Astrocyte (in vitro differentiated cells and primary cell): ENCODE measurements around the gene C3orf80. TPM values are rescaled to one million over a fixed set of nuclear protein-coding genes. Genes with fewer than 3 reads are reported as not detected.
A peak's percentile ranks its signal among the peaks of the same experiment; 100 is the strongest.

Experiments used
- DNase-seq: peaks from one replicate; pipeline ENCODE4 v3.0.0-alpha.2; 2010; ENCODE audit warnings: low read depth
- FAIRE-seq: peaks from 2 replicates; lab custom pipeline; 2011; peaks lifted over from hg19 to GRCh38; lab: Jason Lieb, UNC
- H2AFZ ChIP-seq: 2 replicates; pipeline ENCODE4 v1.6.0; 2012; ENCODE audit warnings: low read depth, low read length, inconsistent platforms
- H3K27ac ChIP-seq: 2 replicates; pipeline ENCODE4 v1.5.1; 2011; ENCODE audit warnings: low read depth, low read length, inconsistent platforms
- H3K27me3 ChIP-seq: 2 replicates; pipeline ENCODE4 v1.6.0; 2011; ENCODE audit warnings: low read length, inconsistent platforms; ENCODE audit not compliant: insufficient read depth
- H3K36me3 ChIP-seq: 2 replicates; pipeline ENCODE4 v1.5.1; 2011; ENCODE audit warnings: low read length, inconsistent platforms; ENCODE audit not compliant: insufficient read depth
- H3K4me1 ChIP-seq: 2 replicates; pipeline ENCODE4 v1.5.1; 2011; ENCODE audit warnings: low read length, inconsistent platforms; ENCODE audit not compliant: insufficient read depth
- H3K4me2 ChIP-seq: 2 replicates; pipeline ENCODE4 v1.6.0; 2012; ENCODE audit warnings: low read length, inconsistent platforms
- H3K4me3 ChIP-seq: 2 replicates; pipeline ENCODE4 v1.5.1; 2011; ENCODE audit warnings: low read depth, mild to moderate bottlenecking, low read length, inconsistent platforms; ENCODE audit not compliant: insufficient read depth
- H3K79me2 ChIP-seq: 2 replicates; pipeline ENCODE4 v1.6.0; 2012; ENCODE audit warnings: mild to moderate bottlenecking, low read length, inconsistent platforms; ENCODE audit not compliant: insufficient read depth
- H3K9ac ChIP-seq: 2 replicates; pipeline ENCODE4 v1.6.0; 2012; ENCODE audit warnings: mild to moderate bottlenecking, low read length, inconsistent platforms
- H3K9me3 ChIP-seq: 2 replicates; pipeline ENCODE4 v1.5.1; 2012; ENCODE audit warnings: low read depth, mild to moderate bottlenecking, low read length, inconsistent platforms; ENCODE audit not compliant: insufficient read depth
- H4K20me1 ChIP-seq: 2 replicates; pipeline ENCODE4 v1.6.0; 2012; ENCODE audit warnings: low read length, inconsistent platforms; ENCODE audit not compliant: insufficient read depth
- H3K27ac Mint-ChIP-seq: one replicate; pipeline ENCODE4 v1.8.0; 2021; ENCODE audit warnings: mild to moderate bottlenecking, mixed read lengths; ENCODE audit not compliant: unreplicated experiment
- H3K27me3 Mint-ChIP-seq: one replicate; pipeline ENCODE4 v1.8.0; 2021; ENCODE audit warnings: low read depth, mixed read lengths; ENCODE audit not compliant: unreplicated experiment
- H3K36me3 Mint-ChIP-seq: one replicate; pipeline ENCODE4 v1.8.0; 2021; ENCODE audit warnings: low read depth, mixed read lengths; ENCODE audit not compliant: unreplicated experiment
- H3K4me1 Mint-ChIP-seq: one replicate; pipeline ENCODE4 v1.8.0; 2021; ENCODE audit warnings: low read depth, mixed read lengths; ENCODE audit not compliant: unreplicated experiment
- H3K4me3 Mint-ChIP-seq: one replicate; pipeline ENCODE4 v1.8.0; 2021; ENCODE audit warnings: mild to moderate bottlenecking, moderate library complexity, mixed read lengths; ENCODE audit not compliant: unreplicated experiment
- H3K9me3 Mint-ChIP-seq: one replicate; pipeline ENCODE4 v1.8.0; 2021; ENCODE audit warnings: mild to moderate bottlenecking, mixed read lengths; ENCODE audit not compliant: unreplicated experiment
- EZH2 ChIP-seq: IDR thresholded peaks from 2 replicates; pipeline ENCODE4 v1.6.1; 2012; ENCODE audit warnings: mild to moderate bottlenecking, low read length, inconsistent platforms; ENCODE audit not compliant: insufficient read depth
- total RNA-seq: library from RNA; stranded (reverse); gene quantifications from 2 replicates; pipeline ENCODE4 v1.2.1, GENCODE V29; 2021
- TF ChIP-seq, protein P1 (sequence below): IDR thresholded peaks from 2 replicates; pipeline ENCODE4 v1.5.1; 2011; ENCODE audit warnings: low read depth, mild to moderate bottlenecking, inconsistent platforms, low read length, moderate library complexity; ENCODE audit not compliant: insufficient read depth

C3orf80 gene
- total RNA-seq, 1 donor from 2014 or later: 6.5 TPM

DNA sequence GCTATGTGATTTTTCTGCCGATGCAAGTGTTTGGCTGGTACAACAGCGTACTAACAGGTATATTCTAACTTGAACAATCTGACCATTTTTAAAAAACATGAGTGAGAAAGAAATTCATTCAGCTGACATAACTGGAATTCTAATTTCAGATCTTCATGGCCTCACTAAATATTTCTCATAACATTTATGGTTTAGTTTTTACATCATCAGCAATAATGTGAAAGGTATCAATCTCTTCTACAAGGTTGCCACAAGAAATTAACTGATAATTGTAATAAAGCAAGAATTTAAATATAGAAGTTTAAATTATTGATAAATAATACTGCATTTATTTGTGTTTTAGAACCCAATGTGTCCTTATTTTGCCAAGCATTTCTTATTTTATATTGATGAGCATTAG is 5.2 kb upstream of the C3orf80 start:
- no peak for DNase-seq
- Histone ChIP-seq H3K9ac (no peak overlapping the region), H3K36me3 (no peaks in the 10 kb centered on the region), H3K4me1 (peaks cover 8% of the 10 kb centered on the region), H3K27me3 (peaks cover 36% of the 10 kb centered on the region), H3K27ac (no peak overlapping the region), H3K9me3 (no peaks in the 10 kb centered on the region), H3K4me3 (no peak overlapping the region), H3K4me2 (no peak overlapping the region), H2AFZ (no peak overlapping the region), H3K79me2 (no peaks in the 10 kb centered on the region), H4K20me1 (no peaks in the 10 kb centered on the region)
- H3K27ac Mint-ChIP-seq: no peak overlapping the region
- peaks cover 3% of the 10 kb centered on the region for H3K4me1 Mint-ChIP-seq
- H3K36me3 Mint-ChIP-seq: no peaks in the 10 kb centered on the region
- H3K9me3 Mint-ChIP-seq: no peaks in the 10 kb centered on the region
- H3K4me3 Mint-ChIP-seq: no peak overlapping the region
- peaks cover 17% of the 10 kb centered on the region for H3K27me3 Mint-ChIP-seq
- FAIRE-seq: no peak
- TF ChIP-seq EZH2: no peak
- TF ChIP-seq, protein P1, sequence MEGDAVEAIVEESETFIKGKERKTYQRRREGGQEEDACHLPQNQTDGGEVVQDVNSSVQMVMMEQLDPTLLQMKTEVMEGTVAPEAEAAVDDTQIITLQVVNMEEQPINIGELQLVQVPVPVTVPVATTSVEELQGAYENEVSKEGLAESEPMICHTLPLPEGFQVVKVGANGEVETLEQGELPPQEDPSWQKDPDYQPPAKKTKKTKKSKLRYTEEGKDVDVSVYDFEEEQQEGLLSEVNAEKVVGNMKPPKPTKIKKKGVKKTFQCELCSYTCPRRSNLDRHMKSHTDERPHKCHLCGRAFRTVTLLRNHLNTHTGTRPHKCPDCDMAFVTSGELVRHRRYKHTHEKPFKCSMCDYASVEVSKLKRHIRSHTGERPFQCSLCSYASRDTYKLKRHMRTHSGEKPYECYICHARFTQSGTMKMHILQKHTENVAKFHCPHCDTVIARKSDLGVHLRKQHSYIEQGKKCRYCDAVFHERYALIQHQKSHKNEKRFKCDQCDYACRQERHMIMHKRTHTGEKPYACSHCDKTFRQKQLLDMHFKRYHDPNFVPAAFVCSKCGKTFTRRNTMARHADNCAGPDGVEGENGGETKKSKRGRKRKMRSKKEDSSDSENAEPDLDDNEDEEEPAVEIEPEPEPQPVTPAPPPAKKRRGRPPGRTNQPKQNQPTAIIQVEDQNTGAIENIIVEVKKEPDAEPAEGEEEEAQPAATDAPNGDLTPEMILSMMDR: no peak

DNA sequence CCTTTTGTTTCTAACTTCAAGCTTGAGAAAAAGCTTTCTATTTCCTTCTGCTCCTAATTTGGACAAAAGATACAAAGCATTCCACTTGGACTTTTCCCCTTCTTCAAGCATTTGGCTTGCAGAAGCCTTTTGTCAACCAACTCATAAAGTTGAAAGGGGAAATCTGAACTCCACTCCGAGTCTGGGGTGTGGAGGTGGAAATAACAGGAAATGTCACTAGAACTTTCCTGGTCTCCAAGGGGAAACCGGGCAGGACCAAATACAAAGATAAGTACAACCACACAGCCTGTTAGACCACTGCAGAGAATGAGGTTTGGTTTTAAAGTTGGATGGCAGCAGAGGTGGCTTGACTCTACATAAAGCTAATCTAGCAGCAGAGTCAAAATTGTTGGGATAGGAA is 4.2 kb upstream of the C3orf80 start:
- no peak overlapping the region for H3K4me2 ChIP-seq
- peaks cover 3% of the 10 kb centered on the region for H3K4me1 Mint-ChIP-seq
- no peak overlapping the region for H3K9ac ChIP-seq
- H3K36me3 ChIP-seq: no peaks in the 10 kb centered on the region
- peaks cover 17% of the 10 kb centered on the region for H3K27me3 Mint-ChIP-seq
- no peak overlapping the region for H2AFZ ChIP-seq
- H3K27ac Mint-ChIP-seq: no peak overlapping the region
- H3K36me3 Mint-ChIP-seq: no peaks in the 10 kb centered on the region
- no peaks in the 10 kb centered on the region for H4K20me1 ChIP-seq
- no peaks in the 10 kb centered on the region for H3K79me2 ChIP-seq
- H3K4me3 Mint-ChIP-seq: no peak overlapping the region
- peaks cover 39% of the 10 kb centered on the region for H3K27me3 ChIP-seq
- no peak for TF ChIP-seq EZH2
- TF ChIP-seq, protein P1: no peak
- FAIRE-seq (no peak), DNase-seq (no peak)
- no peak overlapping the region for H3K27ac ChIP-seq
- peaks cover 9% of the 10 kb centered on the region for H3K4me1 ChIP-seq
- no peaks in the 10 kb centered on the region for H3K9me3 ChIP-seq
- no peaks in the 10 kb centered on the region for H3K9me3 Mint-ChIP-seq
- no peak overlapping the region for H3K4me3 ChIP-seq

DNA sequence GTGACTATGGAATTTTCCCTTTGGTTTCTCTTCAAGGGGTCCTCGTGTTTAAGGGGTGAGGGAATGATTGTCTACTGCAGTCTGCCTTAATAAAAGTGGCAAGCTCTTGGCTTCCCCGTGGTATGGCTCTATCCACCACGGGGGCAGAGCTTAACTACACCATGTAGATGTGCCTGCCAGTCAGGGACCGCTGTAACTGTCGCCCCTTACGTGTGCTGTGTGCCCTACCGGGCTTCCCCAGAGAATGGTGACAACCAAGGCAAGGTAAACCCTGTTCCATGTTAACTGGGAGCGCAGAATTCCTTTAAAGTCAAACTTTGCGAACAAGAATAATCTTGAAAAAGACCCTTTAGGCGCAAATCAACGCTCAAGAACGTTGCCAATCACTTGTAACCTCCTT is 966 bp upstream of the C3orf80 start:
- Mint-ChIP-seq H3K27ac (no peak overlapping the region), H3K4me1 (peaks cover 3% of the 10 kb centered on the region), H3K9me3 (no peaks in the 10 kb centered on the region), H3K36me3 (no peaks in the 10 kb centered on the region), H3K4me3 (peak overlapping the region; percentile 84), H3K27me3 (peaks cover 24% of the 10 kb centered on the region)
- FAIRE-seq (no peak), DNase-seq (no peak)
- no peak overlapping the region for H2AFZ ChIP-seq
- H3K79me2 ChIP-seq: no peaks in the 10 kb centered on the region
- no peak overlapping the region for H3K4me3 ChIP-seq
- peaks cover 49% of the 10 kb centered on the region for H3K27me3 ChIP-seq
- no peak for TF ChIP-seq EZH2
- TF ChIP-seq, protein P1: no peak
- no peaks in the 10 kb centered on the region for H3K9me3 ChIP-seq
- peaks cover 16% of the 10 kb centered on the region for H3K4me1 ChIP-seq
- no peaks in the 10 kb centered on the region for H3K36me3 ChIP-seq
- H3K9ac ChIP-seq: no peak overlapping the region
- H3K4me2 ChIP-seq: peak overlapping the region; percentile 94
- no peaks in the 10 kb centered on the region for H4K20me1 ChIP-seq
- H3K27ac ChIP-seq: no peak overlapping the region
